Skeletal muscle cell (primary cell): Measurements from ENCODE around the gene ADRB1.

Experiments
- DNase-seq: peaks from one replicate; pipeline ENCODE4 v3.0.0-alpha.2; 2010; ENCODE audit warnings: low read depth
- H3K4me3 ChIP-seq: 2 replicates; pipeline ENCODE4 v1.5.1; 2011; ENCODE audit warnings: low read depth, mild to moderate bottlenecking, control low read depth, low read length, moderate library complexity

ADRB1 gene

GRCh38 chr10:114078346-114078745, 34.7 kb downstream of the ADRB1 start:
- no peak for DNase-seq
- H3K4me3 ChIP-seq, result no peak overlapping the region

GRCh38 chr10:114079421-114079820, 35.8 kb downstream of the ADRB1 start:
- no peak overlapping the region for H3K4me3 ChIP-seq
- no peak for DNase-seq

- no peak overlapping the region for H3K4me3 ChIP-seq
- no peak for DNase-seq
These were observed 38.4 kb downstream of the ADRB1 start for GRCh38 chr10:114081911-114082583.

GRCh38 chr10:114083040-114083439, 39.4 kb downstream of the ADRB1 start:
- DNase-seq, result no peak
- H3K4me3 ChIP-seq, result no peak overlapping the region

GRCh38 chr10:114084215-114084614, 40.5 kb downstream of the ADRB1 start:
- no peak overlapping the region for H3K4me3 ChIP-seq
- no peak for DNase-seq

GRCh38 chr10:114087255-114087654, 43.6 kb downstream of the ADRB1 start:
- no peak overlapping the region for H3K4me3 ChIP-seq
- DNase-seq, result no peak

- H3K4me3 ChIP-seq, result no peak overlapping the region
- no peak for DNase-seq
These were observed 44.0 kb downstream of the ADRB1 start for GRCh38 chr10:114087655-114088054.

- no peak for DNase-seq
- no peak overlapping the region for H3K4me3 ChIP-seq
These were observed 51.1 kb downstream of the ADRB1 start for GRCh38 chr10:114094795-114095194.

- H3K4me3 ChIP-seq, result no peak overlapping the region
- DNase-seq, result no peak
These were observed 52.1 kb downstream of the ADRB1 start for GRCh38 chr10:114095559-114096337.
